Measurements from ENCODE around the gene MYEOV.

MYEOV gene

DNA sequence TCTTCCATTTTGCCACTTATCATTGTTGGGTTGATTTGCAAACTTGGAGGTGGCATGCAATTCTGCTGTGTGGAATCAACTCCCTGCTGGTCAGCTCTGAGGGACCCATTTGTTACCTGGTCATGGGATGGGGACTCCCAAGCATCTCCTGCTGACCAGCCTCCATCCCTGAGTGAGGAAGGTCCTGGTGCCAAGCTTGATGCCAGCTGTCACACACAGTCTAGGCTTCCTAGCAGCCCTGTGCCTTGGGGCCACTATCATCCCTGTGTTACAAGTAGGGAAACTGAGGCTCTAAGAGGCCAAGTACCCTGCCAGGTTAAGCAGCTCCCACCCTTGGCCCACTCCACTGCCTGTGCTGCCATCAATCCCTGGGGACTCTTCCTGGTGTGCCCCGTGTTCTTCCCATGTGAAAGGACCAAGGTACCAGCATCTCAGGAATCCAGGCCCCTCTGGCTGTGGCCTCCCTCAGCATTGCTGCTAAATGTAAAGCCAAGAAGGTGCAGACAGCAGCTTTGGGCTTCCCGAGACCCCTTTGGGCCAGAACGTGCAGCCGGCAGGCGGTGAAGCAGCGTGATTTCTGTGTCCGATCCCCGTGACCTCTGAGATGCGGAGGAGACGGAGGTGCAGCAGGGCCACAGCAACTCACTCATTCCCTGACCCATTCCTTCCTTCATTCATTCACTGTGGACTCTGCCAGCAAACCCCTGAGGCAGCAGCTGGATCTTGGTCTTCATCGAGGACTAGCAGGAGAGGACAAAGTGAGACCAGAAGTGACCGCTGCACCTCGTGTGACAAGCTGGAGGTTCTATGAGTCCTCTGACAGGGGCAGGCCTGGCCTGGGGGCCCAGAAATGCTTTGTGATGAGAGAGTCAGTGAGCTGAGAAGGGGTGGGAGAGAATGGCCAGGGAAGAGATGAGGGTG, 49.7 kb downstream of the MYEOV start:
- no peak for DNase-seq

DNA sequence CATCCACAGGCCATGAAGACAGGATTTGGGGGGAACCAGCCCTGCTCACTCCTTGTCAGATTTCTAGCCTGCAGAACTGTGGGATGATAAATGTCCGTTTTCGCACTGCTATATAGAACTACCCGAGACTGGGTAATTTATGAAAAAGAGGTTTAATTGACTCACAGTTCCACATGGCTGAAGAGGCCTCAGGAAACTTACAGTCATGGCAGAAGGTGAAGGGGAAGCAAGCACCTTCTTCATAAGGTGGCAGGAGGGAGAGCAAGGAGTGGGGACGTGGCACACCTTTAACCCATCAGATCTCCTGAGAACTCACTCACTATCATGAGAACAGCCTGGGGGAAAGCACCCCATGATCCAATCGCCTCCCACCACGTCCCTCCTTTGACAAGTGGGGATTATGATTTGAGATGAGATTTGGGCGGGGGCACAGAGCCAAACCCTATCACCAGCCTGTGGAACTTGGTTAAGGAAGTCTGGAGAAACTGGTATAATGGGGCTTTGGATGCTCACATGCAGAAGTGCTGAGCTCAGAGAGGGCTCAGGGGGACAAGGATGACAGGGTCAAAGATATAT, 50.7 kb downstream of the MYEOV start:
- DNase-seq = no peak
